Activated T-helper 1 cell treated with anti-CD3 and anti-CD28 coated beads, Interleukin-2, amount 50 U/mL, for 16 hours (primary cell): ENCODE data around the gene MED14.

Experiments used
- DNase-seq, 2 donors: peaks; one replicate each; pipeline ENCODE4 v3.0.0-alpha.2; 2020; ENCODE audit warnings: low read depth in 1 of 2, low spot score in 1 of 2

Gene MED14

DNA sequence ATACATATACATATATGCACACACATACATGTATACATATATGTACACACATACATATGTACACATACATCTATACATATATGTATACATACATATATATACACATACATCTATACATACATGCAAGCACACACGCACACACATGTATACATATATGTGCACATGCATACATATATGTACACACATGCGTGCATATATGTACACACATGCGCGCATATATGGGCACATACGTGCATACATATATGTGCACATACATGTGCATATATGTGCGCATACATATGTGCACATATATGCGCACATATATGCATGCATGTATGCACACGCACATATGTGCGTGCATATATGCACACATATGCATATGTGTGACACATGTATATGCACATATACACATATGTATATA is 119.4 kb downstream of the MED14 start:
- DNase-seq, result no peak

DNA sequence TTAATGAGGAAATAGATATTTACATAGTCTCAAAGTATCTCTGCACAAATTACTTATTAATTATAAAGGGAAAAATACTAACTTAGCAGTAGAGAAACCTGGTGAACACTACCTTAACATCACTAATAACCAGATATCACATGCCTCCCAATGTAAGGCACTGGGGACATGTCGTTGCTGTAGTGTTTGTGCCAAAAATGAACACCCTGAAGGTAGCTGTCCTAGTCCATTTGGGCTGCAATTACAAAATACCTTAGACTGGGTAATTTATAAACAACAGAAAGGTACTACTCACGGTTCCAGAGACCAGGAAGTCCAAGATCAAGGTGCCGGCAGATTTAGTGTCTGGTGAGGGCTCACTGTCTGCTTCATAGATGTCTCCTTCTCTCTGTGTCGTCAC is 122.8 kb downstream of the MED14 start:
- DNase-seq, result no peak

DNA sequence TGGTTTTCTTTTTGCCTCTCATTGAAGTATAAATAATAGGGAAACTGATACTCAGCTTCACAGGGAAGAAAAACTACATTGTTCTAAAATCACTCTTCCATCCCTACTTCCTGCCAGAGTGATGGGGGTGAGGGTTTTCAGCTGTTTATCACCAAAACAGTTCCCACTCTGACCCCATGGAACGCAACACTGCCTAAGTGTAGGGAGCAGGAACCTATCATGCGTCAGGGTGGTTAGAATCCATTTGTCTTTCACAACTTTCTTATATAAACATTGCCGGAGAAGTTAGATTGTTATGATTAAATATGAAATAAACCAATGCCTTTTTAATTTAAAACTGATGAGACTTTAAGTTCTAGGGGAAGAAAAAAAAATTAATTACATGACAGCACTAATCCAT is 128.0 kb downstream of the MED14 start:
- no peak for DNase-seq

DNA sequence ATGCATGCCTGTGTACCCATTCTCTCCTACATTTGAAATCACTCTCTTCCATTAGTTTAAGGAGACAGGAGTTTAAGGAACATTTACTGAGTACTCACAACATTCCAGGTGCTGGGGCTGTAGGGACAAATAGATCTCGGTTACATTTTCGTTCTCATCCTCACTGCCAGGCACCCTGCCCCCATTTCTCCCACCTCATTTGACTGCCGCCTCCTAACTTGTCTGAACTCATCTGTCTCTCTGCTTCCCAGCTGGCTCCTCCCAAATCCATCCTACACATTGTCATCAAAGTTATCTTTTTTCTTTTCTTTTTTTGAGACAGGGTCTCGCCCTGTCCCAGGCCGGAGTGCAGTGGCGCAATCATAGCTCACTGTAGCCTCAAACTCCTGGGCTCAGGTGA is 131.9 kb downstream of the MED14 start:
- no peak for DNase-seq
